Measurements from ENCODE around the gene GPC6.

GRCh38 chr13:93435651-93436050 lies 209.0 kb downstream of the GPC6 start:
- TF ChIP-seq, protein P1, sequence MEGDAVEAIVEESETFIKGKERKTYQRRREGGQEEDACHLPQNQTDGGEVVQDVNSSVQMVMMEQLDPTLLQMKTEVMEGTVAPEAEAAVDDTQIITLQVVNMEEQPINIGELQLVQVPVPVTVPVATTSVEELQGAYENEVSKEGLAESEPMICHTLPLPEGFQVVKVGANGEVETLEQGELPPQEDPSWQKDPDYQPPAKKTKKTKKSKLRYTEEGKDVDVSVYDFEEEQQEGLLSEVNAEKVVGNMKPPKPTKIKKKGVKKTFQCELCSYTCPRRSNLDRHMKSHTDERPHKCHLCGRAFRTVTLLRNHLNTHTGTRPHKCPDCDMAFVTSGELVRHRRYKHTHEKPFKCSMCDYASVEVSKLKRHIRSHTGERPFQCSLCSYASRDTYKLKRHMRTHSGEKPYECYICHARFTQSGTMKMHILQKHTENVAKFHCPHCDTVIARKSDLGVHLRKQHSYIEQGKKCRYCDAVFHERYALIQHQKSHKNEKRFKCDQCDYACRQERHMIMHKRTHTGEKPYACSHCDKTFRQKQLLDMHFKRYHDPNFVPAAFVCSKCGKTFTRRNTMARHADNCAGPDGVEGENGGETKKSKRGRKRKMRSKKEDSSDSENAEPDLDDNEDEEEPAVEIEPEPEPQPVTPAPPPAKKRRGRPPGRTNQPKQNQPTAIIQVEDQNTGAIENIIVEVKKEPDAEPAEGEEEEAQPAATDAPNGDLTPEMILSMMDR (IDR thresholded peaks at IDR 0.05): no peak
- TF ChIP-seq POLR2AphosphoS5 (IDR thresholded peaks at IDR 0.05): no peak

Measured in suprapubic skin (tissue), 3 donors.